NCI-H774 (cell line): ENCODE measurements around the gene GALNT6.
A peak's percentile ranks its signal among the peaks of the same experiment; 100 is the strongest.

Source experiments
- DNase-seq: peaks from one replicate; lab custom pipeline; 2025; lab: John Stamatoyannopoulos, UW

GALNT6 gene

DNA sequence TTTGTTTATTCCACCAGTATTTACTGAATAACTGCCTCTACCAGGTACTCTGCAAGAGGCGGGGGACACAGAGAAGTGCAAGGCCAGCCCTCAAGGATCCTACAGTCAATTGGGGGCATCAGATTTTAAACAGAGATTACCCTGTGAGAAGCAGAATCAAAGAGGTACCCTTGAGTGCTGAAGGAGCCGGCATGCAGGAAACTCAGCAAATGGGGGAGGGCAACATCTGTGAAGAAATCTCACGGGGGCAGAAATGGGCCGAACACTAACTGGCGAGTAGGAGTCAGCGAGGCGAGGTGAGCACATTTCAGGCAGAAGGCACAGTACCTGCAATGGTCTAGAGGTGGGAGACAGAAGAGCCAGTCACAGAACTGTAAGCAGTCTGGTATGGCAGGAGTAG, 9.0 kb downstream of the GALNT6 start:
- DNase-seq, result no peak

DNA sequence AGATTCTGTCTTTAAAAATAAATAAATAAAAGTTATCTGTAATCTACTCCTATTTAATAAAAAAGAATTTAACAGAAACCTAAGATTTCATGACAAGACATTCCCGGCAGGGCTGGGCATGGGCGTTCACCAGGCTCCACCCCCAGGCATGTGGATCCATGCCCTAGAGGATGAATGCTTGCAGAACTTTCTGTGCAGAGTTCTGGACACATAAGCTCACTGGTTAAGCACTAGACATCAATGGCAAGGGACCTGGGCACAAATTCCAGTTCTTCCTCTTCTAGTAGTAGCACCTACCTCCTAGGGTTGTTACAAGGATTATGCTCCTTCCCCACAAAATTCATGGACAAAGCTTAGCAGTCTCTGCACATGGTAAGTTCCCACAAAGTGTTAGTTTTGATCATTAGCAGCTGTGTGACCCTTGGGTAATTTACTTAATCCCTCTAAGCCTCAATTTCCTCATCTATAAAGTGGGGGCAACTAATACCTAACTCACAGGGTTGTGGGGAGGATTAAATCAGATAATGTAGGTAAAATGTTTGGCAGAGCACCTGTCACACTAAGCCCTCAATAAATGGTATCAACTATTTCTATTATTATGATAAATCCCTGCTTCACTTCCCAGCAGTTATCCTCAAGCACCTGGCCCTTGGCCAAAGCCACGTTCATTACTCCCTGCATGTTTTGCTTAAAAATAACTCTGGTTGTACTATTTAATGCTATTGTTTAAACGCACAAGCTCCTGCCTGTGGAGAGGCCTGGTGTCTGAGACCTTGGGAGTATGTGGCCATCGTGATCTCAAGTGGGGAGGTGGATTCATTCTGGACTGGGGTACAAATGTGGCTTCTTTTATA, 9.8 kb downstream of the GALNT6 start:
- no peak for DNase-seq

DNA sequence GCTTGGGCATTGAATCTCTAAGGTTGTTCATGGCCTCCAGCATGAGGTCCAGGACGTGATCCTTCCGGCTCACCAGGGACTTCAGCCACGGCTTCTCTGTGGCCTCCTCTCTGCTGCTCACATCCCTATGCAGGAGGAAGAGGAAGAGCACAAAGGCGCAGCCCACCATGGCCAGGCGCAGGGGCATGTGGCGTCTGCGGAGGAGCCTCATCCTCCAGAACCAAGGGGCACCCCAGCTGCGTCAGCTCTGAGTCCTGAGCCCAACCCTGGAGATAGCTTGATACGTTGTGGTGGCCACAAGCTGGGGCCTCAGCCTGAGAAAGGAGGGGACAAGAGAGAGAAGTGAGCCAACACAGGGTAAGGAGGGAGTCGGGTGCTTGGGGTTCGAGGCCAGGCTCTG, 11.6 kb downstream of the GALNT6 start:
- DNase-seq, result no peak

DNA sequence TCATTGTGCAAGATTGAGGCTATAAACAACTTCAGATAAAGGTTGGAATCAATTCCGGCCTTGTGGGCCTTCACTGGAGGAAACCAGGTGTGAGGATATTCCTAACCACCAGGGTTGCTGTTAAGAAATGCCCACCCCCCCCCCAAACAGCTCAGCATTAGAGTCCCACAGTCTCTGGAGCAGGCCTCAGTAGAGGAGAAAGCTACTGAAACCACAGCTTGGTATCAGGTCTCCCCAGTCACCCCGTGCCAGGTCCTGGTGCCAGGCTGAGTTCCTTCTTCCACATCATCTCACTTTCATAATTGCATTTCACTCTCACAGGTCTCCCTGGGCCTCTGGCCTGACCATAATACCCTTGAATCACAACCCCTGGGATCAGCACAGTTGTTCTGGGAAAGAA, 12.5 kb downstream of the GALNT6 start:
- no peak for DNase-seq

DNA sequence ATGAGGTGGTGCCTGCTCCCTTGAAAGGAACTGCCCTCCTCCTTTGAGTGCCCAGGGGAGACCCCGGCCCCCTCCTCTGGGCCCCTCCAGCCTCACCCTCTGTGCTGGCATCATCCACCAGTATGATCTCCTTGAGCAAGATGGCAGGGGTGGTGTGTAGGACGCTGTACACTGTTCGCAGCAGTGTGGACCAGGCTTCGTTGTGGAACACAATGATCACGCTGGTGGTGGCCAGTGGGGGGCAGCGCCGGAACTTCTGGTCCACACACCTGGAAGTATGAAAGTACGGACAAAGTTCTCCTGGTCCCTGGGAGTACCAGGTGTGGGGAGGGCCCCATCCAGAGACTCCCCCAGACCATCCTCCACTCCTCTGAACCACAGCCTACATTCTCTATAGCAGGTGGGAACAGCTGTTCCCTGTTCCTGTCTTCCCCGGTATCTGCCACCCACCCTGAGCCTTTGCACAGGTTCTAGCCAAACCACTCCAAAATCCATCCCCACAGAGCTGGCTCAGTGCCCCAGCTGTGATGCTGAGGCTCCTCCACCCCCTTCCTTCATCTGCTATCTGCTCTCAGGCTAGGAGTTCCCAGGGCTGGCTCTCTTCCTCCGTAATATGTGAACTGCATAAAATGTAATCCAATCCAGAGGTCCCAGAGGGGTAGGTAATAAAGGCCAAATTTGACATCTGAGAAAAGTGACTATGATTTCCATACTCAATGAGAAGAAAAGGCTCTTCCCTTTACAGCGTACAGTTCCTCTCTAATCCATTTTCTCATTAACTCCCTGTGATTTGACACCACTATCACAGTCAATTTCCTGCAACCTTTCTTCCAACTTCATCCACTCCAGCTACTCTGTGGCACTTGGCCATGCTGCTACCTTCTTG, 13.9 kb downstream of the GALNT6 start:
- no peak for DNase-seq

DNA sequence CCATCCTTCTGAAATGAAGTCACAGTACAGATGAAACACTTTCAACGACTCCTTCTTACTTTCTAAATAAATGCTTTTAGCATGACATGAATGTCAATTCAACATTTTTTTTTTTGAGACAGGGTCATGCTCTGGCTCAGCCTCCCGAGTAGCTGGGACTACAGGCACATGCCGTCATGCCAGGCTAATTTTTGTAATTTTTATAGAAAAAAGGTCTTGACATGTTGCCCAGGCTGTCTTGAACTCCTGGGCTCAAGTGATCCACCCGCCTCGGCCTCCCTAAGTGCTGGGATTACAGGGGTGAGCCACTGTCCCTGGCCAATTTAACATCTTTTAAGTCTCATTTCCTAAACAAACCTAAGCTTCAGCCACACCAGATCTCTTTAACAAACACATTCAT, 16.4 kb downstream of the GALNT6 start:
- DNase-seq, result no peak

DNA sequence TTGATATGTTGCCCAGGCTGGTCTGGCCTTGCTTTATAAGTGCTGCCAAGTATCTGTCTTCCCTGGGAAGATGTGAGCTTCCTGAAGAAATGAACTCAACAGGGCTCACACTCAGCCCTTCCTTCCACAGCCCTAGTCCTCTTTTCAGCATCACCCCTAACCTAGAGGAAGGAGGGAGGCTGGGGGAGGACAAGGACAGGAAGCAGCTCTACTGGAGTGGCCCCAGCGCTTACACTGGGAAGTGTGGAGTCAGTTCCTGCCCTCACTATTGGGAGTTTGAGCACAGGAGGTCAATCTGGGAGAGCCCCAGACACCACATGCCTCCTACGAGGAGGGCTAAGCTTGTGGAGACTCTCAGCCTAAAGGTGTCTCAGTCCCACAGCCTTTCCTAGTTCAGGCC, 16.8 kb downstream of the GALNT6 start:
- no peak for DNase-seq

DNA sequence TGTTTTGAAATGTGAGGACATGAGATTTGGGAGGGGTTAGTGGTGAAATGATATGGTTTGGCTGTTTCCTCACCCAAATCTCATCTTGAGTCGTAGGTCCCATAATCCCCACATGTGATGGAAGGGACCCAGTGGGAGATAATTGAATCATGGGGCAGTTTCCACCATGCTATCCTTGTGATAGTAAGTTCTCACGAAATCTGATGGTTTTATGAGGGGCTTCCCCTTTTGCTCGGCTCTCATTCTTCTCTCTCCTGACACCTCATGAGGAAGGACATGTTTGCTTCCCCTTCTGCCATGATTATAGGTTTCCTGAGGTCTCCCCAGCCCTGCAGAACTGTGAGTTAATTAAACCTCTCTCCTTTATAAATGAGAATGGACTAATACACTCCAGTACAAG, 18.0 kb downstream of the GALNT6 start:
- DNase-seq, result no peak

DNA sequence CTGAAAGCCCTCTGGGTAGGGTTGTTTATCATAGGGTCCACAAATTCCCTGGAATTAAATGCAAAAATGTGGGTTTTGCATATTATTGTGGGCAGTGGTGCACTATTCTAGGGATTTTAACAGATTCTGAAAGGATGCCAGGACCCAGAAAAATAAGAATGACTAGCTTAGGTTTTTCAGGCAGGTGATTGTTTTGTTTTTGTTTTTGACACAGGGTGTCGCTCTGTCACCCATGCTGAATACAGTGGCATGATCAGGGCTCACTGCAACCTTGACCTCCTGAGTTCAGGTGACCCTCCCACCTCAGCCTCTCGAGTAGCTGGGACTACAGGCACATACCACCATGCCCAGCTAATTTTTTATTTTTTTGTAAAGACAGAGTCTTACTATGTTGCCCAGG, 19.2 kb downstream of the GALNT6 start:
- DNase-seq, result no peak

DNA sequence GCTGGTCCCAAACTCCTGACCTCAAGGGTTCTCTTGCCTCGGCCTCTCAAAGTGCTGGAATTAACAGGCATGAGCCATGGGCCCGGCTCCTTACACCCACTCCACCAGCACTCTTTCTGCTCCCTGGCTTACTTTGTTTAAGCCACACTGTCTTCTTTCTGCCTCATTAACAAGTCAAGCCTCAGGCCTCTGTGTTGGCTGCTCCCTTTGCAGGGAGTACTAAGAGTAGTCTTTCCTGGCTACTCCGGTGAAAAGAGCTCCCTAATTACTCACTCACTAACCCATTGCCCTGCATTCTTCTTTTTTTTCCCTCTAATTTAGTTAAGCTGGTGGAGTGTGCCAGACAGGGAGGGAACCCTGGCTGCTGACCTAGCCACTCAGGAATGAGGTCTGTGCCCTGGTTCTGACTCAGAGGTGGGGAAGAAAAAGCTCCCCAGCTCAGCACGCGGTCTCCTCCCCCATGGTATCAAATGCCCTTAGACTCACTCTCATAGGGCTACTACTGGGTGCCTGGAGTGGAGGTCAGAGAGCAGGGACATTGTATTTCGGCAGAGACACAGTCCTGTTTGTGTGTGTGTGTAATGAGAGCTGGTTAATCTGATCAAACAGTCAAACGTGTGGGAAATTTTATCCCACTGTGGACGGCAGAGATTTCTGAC, 19.8 kb downstream of the GALNT6 start:
- DNase-seq, result no peak

DNA sequence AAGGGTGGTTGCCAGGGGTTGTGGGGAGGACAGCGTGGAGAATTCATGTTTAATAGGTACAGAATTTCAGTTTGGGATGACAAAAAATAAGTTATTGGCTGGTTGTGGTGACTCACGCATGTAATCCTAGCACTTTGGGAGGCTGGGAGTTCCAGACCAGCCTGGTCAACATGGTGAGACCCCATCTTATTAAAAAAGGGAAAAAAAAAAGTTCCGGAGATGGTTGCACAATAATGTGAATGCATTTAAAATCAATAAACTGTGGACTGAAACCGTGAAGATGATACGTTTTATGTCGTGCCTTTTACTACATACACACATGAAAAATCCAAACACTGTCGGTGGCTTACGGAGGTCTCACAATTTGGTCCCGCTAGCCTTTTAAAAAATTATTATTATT, 20.5 kb downstream of the GALNT6 start:
- no peak for DNase-seq

DNA sequence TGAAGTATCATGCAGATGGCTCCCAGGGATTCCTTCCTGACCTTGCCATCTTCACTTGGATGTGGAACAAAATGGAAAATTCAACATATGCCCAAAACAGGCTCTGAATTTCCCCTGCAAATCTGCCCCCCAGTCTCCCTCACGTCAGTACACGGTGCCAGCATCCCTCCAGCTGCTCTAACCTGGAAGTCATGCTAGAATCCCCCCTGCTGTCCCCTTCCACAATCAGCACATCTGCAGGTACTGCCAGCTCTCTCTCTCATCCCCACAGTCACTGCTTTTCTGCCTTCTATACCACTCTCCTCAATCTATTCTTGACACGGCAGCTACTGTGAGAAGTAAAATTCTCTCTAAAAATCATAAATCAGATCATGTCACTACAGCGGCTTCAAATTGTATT, 21.6 kb downstream of the GALNT6 start:
- no peak for DNase-seq

DNA sequence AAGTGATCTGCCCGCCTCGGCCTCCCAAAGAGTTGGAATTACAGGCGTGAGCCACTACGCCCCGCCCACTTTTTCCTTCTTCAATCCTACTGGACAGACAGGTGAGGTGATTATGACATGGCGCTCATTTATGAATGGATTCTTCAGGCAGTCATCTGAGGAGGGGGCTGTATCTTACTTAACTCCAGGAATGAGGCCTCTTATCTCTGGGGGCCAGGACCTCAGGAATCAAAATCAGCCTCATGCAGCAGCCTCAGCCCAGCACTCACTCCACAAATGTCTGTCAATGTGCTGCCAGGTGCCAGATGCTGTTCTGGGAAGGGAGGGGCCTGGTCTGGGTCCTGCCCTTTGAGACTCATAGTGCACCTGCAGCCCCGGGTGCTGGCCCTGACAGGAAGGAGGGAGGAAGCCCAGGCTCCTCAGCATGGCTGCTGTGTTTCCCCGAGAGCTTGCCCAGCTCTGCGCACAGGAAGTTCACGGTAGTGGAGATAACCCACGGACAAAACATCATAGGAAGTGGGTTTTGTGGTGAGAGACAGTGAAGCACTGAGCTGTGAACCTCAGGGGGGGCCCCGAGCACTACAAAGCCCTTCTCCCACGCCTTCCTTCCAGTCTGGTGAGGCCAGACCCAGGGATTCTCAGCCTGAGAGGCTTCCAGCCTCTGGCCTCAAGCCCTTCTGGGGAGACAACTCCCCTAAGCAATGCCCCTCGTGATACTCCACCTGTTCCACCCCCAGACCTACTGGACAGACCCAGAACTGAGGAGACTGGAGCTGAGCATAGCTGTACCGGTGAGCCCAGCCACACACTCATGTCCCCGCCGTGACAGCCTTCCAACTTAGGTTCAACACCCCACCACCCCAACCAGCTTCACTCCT, 22.3 kb downstream of the GALNT6 start:
- DNase-seq, result peak; percentile 52

DNA sequence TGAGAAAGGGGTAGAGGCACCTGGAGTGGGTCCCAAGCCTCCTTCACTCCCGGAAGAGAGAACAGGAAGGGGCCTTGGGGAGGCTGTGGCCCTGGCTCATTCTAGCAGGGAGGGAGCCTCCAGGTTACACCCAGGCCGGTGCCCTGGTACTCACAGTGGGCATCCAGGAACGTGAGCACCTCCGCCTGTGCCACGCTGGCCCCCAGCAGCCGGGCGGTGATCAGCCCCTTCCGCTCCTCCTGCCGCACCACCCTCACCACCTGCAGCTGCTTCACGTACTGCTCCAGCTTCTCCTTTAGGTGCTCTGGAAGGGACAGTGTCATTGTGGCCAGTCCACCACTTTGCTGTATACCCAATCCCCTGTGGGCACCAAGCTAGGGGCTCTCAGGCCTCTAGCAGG, 25.9 kb downstream of the GALNT6 start:
- DNase-seq, result no peak

DNA sequence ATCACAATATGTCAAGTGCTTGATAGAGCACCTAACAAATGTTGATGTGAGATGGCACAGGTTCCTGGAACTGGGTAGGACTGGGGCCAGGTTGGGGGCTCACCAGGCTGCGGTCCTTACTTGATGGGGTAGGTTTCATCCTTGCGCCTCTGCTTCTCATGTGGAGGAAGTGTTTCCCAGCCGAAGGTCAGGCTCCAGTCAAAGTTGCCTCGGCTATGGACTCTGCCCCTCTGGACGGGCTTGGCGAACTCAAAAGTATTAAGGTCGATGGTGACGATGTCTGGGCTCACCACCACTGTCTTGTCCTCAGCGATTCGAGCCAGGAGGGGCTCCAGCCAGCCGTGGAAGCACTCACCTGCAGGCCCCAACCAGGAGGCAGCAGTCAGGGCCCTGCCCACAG, 27.2 kb downstream of the GALNT6 start:
- DNase-seq, result no peak

DNA sequence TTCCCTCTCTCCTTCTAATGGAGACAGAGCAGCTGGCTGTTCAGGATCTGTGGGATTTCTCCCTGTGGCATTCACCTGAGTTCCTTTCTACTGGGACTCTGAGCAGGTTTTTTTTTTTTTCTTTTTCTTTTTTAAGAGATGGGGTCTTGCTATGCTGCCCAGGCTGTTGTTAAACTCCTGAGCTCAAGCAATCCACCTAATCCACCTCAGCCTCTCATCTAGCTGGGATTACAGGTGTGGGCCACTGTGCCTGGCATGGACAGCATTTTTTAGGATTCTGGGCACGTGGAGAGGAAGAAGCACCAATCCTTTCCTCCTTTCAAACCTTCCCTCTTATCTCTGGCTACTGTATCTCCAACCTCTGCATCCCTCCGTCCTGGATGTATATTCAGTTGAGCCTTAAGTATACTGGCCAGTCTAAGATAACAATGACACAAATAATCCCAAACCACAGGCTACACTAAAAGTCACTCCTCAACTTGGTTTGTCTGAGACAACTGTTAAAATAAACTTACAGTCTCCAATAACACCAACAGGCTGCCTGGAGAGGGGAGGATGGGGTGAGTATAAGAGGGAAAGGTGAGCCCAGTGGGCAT, 28.4 kb downstream of the GALNT6 start:
- DNase-seq, result no peak

DNA sequence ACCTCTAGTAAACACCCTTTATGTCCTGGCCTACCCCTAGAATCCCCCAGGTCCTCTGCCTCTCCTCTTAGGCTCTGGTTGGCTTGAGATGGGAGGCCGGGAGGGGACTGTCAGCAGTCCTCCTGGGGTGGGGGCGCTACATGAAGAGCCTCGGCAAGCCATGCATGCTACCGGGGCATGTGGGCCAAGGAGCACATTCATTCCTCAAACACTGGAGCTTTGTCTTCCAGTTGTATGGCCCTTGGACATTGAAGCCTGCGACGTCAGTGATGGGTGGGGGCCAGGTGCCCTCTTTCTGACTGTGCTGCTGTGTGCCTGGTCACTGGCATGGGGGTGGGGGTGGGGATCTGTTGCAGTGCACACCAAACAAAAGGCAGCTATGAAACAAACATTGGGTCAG, 28.9 kb downstream of the GALNT6 start:
- no peak for DNase-seq

DNA sequence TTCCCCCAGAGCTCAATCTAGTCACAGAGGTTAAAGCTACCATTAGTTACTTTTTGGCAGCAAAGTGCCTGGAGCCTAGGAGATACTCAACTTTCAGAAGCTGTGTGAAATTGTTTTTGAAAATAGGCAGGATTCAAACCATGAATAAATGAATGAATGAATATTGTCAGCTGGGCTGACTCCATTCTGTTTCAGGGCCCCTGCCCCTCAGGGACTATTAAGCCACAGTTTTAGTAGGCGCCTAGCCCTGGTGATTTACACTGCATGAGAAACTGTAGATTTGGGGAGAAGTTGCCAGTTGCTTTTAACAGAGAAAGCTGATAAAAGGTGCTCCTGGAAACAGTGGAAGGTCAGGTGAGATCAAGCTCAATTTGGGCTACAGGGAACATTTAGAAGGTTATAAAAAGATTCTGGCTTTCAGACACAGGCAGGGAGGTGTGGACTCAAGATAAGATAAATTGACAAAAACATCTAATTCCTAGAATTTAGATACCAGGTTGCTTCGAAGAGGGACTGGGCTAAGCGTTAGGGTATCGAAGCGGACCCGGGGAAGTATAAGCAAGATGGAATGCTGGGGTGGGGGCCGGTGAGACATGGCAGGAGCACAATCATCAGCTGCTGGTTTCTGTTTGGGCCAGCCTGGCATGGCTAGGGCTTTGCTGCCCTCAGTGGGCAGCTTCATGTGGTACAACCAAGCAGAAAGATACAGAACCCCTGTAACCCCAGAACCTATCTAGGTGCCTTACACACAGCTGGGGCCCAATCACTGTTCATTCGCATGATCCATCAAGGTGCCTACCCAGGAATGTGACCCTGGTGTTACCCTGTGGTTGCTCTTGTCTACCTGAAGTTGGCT, 29.8 kb downstream of the GALNT6 start:
- no peak for DNase-seq

DNA sequence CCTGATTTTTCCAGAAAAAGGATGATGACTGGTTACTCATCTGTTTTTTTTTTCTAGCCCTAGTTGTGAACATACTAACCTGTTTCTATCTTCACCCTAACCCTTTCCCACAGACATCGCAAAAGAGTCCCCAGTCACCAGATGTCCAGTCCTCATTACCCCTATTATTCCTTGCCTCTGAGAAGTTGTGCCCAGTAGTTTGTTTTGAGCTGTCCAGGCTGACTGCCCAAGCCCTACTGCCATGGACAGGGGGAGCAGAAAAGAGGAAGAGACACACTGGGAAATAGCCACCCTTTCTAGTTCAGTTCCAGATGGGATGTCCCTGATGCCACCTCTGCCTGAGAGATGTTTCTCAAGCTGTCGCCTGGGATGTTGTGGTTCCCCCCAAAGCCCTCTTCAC, 30.9 kb downstream of the GALNT6 start:
- DNase-seq, result no peak

DNA sequence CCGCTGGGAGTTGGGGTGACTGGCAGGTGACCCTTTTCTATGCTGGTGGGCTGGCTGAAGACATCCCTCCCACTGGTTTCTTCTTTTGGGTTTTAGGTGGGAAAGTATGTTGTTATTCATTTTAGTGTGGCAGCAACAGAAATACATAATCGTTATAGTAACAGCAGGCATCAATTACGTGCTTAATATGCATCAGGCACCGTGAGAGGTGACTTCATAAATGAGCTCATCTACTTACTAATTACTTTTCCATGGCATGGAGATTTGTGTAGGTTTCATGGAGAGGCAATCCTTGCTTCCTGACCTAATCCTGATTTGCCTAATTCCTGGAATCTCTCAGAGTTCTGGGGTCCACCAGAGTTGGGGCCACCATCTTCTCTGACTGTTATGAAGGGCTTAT, 31.4 kb downstream of the GALNT6 start:
- DNase-seq, result no peak
